H4 (cell line): Measurements from ENCODE around the gene MALSU1. TPM values are rescaled to one million over a fixed set of nuclear protein-coding genes. Genes with fewer than 3 reads are reported as not detected.
"Not testable (repeated sequence)": the region's sequence is repeated elsewhere in the genome, so short reads cannot be mapped to it uniquely, and the experiment has no call there.

Experiments used
- DNase-seq: peaks from one replicate; pipeline ENCODE4 v3.0.0-alpha.2; 2015; ENCODE audit warnings: low spot score
- total RNA-seq: library from RNA; depleted of rRNA; stranded (reverse); fragments of >200 nt; shearing (Covaris generic); gene quantifications from 2 replicates; pipeline ENCODE4 v1.2.3, GENCODE V29; 2014

MALSU1 gene
- total RNA-seq, 1 experiment from 2014 or later = 158 TPM

DNA sequence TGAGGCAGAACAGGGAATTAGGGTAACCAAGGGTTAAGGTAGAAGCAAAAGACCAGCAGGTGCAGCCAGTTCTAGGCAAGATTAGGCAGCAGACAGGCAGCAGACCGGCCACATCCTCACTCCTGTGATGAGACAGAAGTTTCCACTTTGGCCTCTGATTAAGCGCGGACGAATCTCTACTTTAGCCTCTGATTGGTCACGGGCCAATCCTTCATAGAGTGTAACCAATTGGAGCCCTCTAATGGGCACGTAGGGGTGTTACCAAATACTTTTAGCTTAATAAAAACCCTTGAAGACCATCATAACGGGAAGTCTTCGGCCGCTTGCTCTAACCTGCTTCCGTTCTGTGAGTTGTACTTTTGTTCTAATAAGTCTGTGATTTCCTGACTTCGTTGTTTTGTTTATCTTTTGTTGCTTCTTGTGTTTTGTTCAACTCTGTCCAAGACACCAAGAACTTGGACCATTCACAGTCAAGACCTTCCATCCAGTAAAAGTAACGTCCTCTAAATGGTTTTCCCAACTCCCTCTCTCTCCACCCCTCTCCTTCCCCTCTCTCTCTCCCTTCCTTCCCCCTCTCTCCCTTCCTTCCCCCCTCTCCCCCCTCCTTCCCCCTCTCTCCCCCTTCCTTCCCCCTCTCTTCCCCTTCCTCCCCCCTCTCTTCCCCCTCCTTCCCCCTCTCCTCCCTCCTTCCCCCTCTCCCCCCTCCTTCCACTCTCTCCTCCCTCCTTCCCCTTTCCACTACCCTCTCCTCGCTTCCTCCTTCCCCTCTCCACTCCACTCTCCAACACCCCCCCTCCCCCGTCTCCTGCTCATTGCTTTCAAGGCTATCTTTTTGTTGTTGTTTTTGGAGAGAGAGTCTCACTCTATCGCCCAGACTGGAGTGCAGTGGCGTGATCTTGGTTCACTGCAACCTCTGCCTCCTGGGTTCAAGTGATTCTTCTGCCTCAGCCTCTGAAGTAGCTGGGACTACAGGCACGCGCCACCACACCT lies 13.2 kb upstream of the MALSU1 start:
- no peak for DNase-seq

DNA sequence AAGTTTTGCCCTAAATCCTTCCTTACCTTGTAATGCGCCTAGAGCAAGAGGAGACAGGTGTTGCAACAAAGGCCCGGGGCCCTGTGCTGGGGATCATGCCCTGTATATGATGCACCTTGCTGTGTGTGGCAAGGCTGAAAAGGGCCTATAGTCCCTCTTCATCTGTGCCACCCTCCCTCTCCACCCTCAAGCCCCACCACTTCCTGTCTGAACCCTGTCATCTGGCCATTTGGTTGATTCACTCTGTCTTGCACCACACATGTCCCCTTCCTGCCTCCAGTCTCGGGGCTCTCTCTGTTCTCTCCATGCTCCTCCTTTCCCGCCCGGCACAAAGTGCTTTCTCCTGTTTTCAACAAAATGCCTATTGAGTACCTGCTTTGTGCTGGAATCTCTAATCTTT lies 11.5 kb upstream of the MALSU1 start:
- no peak for DNase-seq

DNA sequence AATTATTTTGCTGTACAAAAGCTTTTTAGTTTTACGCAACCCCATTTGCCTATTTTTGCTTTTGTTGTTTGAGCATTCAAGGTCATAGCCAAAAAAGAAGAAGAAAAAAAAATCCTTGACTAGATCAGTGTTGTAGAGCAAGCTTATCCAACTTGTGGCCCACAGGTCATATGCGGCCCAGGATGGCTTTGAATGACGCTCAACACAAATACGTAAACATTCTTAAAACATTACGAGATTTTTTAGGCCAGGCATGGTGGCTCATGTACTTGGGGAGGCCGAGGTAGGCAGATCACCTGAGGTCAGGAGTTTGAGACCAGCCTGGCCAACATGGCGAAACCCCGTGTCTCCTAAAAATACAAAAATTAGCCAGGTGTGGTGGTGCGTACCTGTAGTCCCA lies 8.1 kb upstream of the MALSU1 start:
- no peak for DNase-seq

DNA sequence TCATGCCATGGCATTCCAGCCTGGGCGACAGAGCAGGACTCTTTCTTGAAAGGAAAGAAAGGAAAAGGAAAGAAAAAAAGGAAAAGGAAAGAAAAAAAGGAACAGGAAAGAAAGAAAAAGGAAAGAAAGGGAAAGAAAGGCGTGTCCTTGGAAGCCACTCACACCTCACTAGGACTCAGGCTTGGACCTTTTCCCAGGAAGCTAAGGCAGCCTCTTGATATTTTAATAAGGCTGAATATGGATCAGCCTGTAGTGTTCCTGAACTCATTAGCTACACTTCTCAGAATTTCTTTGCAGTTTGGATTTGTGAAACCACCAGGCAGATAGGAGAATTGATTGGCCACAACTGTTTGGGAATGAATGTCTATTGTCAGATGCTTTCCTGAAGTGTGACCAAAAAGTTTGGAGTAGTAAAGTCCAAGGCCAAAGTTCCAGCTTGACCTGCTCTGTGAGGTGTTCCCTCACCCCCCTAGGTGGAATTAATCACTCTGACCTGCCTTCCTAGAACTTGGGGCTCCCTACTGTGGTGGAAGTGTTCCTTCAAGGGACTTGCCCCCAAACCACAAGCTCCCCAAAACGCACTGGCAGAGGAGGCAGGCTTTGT lies 7.1 kb upstream of the MALSU1 start:
- no peak for DNase-seq

DNA sequence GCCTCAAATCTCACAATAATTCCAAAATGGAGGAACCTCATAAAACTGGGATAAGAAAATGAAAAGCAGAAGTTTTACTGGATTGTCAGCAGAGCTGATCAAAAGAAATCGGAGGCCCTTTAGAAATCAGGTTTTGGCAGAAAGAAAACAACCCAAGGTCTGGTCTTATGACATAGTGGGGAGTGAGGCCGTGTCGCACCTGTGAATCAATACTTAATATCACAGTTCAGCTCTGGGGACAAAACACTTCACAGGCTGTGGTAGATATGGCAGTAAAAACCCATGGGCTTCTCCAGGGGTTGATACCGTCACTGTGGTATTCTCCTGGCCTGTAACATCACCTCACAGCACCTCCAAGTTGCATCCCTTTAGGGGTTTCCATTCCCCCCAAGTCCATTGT lies 6.5 kb upstream of the MALSU1 start:
- no peak for DNase-seq

DNA sequence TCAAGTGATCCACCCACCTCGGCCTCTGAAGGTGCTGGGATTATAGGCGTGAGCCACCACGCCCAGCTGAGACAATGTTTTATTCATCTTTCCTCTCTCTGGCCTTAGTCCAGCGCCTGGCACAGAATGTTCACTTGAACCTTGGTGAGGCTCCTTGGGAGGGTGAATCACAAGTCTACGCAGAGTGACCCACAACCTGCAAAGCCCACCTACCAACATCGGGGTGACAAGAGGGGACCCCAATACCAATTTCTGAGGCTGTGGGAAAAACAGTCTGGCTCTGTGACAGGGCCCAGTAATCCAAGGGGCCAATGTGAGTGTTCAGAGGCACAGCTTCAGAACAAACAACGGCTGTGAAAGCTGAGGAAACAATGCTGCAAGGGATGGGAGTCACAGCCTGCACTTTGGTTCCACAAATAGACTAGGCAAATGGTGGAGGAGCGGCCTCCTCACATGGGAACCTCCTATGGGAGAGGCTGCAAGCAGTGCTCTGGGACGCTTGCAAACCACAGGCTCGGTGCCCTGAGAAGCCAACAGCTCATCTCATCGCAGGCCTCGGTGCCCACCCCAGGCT lies 5.6 kb upstream of the MALSU1 start:
- DNase-seq = no peak

DNA sequence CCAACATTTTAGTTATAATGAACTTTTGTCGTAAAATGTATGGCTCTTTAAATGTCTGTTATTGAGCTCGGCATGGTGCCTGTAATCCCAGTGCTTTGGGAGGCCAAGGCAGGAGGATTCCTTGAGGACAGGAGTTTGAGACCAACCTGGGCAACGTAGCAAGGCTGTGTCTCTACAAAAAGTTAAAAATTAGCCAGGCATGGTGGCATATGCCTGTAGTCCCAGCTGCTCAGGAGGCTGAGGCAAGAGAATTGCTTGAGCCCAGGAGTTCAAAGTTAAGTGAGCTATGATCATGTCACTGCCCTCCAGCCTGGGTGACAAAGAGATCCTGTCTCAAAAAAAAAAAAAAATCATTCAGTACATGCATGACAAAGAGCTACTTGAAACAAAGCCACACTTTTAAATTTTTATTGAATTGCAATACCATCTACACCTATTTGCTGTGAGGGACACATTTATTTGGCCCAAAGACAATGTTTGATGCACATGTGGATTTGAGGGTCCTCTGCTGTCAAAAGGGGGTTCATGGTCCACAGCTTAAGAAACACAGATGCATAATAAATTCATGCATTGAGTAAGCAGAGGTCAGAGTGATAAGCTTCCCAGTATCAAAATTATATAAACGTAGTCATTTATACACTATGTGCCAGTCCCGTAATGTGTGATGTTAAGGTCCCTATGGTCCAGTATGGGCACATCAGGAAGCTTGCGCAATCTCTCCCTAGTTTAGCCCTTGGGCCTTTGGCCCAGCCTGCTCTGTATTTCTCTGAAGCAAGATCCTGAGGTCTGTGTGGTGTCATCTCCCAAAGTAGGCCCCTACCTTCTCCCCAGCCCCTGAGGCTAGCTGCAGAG lies 4.4 kb upstream of the MALSU1 start:
- DNase-seq = no peak

DNA sequence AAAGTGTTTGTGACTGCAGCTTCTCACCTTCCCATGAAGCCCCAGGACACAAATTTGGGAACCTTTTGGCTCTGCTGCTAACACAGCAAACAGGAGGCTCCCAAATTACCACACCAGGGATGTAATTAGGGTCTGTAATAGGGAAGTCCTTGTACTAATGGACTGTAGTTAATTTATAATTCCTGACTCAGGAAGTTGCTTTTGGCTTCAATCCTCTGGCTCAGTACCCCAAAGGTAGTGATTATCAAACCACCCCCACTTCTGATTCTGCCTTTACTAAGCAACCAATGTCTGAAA lies 3.8 kb upstream of the MALSU1 start:
- DNase-seq = no peak

DNA sequence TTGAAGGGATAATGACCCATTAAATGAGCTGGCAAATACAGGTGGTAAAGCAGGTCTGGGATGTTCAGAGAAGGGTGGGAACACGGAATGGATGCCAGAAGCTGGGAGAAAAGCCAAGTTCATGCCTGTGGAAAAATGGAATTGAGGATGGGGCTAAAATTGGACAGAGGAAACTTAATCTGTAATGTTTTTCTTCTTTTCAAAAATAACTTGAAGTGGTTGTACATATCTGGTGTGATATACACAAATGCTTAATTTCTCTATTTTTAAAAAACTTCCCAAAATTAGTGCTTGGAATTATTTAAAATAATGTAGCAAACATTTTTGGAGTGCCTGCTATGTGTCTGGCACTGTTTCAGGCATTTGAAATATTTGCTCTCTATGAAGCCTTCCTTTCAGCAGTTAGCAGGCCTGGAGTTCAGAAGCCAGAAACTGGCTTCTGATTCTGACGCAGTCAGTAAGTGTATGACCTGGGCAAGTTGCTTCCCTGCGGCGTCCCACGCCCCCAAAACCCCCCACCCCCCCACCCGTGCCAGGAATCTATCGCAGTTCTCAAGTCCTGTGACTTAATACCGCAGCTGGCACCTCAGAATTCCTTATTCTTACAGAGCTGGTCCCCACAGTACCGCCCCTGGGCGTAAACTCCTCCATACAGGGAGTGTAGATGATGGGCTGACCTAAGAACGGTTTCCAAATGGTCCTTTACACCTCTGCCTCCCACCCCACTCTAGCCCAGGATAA lies 828 bp upstream of the MALSU1 start:
- DNase-seq = no peak

DNA sequence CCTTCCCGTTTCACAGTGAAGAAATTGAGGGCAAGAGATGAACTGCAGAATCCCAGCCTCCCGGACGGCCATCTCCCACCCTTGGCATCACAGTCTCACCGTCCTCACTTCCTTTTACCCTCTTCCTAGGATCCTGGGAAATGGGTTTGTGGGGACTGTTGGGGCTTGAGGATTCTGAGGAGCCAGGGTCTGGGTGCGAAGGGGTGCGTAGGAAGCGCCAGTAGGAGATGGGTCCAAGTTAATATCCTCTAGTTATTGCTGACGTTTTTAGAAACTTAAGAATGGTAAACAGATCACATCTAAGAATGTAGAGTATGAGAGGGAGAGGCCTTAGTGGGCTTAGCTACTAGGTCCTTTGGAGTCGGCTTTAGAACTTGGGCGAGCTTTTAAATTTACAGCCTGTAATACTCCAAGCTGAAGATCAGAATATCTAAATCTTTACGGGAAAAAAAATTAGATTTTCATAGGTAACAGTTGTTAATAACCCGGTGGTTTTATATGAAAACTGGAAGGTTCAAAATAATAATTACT lies 696 bp downstream of the MALSU1 start:
- DNase-seq = no peak

DNA sequence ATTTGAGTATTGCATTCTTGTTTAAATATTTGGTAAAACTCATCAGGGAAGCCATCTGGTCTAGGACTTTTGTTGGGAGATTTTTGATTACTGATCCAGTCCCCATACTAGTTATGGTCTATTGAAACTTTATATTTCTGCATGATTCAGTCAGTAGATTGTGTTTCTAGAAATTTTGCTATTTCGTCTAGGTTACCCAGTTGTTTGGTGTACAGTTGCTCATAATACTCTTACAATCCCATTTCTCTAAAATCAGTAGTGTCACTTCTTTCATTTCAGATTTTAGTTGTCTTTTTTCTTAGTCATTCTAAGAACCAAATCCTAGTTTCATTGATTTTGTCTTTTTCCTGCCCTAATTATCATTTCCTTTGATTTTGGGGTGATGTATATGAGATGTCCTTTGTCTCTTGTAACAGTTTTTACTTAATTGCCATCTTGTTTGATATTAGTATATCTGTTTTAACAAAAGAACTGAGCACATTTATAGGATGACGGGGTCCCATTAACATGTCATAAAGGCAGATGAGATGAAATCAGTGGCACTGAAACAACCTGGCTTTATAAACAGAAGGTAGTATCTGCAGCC lies 7.9 kb downstream of the MALSU1 start:
- no peak for DNase-seq

DNA sequence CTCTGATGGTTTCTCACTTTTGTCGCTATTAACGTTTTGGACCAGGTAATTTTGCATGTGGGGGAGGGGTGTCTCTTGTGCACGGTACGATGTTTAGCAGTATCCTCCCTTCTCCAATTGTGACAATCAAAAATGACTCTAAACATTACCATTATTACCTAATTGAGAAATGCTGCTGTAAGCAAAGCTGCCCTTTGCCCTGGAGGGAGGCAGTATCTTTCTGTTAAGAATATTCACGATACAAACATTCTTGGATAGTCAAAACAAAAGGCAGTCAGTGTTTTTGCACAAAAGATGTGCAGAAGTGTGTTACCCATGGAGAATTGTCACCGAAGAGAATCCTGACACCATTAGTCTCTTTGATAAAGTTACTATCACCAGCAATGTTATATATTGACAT lies 9.6 kb downstream of the MALSU1 start:
- no peak for DNase-seq

DNA sequence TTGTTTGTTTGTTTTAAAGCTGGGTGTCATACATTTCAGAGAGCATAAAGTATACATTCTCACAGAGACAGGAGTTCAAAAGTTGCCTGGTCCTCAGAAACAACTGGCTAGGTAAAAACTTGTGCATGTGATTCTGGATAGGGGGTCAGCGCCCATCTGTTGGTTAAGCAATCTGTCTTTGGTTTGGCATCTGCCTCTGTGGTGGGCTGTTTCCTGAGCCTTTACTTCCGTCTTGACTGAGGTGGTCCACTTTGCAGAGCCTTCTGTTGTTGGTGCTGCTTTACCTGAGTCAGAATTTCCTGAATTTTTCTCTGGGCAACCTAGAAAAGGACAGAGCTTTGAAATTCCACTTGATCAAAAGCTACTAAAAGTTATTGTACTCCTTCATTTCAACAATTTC lies 13.0 kb downstream of the MALSU1 start:
- DNase-seq = not testable (repeated sequence)

DNA sequence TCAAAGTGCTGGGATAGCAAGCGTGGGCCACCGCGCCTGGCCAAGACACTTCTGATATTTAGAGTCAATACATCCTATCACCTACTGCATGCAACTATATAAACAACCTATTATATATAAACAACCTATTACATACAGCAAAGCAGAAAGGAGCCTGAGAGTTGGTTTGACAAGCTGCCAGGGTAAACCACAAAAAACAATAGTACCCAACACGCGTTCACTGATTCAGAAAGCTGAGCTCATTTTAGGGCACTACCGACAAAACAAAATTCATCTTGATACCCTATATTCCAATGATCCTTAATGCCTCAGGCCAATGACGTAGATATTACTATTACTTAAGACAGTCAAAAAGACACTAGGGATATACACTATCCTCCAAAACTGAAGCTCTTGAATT lies 16.2 kb downstream of the MALSU1 start:
- peak; percentile 74 for DNase-seq

DNA sequence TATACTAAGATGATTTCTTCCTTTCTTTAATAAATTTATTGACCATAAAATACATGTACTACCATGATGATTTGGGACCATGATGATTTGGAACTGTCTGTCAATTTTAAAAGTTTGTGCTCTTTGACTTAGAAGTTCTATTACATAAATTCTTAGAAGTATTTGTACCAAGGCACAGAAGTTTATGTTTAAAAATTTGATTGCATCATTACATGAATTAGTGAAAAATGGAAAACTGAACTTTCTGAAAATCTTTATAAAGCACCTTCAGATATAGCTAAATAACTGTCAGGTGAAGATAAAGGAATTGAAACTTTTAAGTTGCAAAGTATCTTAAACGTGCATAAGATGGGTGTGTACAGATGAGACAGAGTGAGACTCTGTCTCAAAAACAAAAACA lies 32.0 kb downstream of the MALSU1 start:
- DNase-seq = no peak

DNA sequence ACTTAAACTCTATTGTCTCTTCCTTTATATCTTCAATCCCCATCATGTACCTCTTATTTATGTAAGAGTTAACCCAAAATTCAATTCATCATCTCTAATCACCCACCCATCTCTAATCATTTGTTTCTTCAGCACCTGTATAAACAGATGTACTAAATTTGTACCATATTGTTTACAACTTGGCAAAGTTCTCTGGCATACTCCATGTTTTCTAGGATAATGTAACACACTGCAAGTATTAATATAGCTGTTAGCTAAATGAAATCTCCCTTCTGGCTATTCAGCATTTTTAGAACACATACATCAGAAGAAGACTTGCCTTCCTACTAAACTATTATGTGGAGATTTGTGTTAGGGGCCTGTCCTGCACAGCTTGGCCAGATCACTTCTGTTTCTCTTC lies 33.1 kb downstream of the MALSU1 start:
- no peak for DNase-seq

DNA sequence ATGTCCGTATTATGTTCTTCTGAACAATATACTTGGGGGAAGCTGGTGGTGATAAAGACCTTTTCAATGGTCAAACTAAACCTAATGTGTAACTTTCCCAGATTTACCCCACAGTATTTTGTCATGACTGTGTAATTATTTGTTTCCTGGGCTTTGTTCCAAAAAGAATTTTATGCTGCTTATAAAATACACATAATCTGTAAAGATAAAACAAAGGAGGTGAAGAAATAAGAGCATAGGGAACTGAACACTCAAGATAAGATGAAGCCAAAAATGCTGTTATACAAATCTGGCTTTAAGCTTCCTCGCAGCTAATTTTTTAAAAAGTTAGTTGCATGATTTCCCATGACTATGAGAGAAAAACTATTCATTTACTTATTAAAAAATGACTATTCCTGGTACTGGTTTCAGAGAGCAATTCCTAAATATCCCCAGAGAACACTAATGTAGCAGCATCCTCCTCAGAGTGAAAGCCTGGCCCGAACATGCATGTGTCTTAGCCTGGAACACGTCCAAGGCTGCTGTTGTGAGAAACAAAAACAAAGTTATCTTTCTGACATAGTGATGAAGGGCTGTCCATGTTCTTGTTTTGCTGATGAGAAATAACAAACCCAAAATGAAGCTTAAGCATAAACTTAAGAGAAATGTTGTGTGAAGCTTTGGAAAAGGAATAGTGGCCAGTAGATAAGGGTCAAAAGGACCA lies 33.9 kb downstream of the MALSU1 start:
- DNase-seq = no peak

DNA sequence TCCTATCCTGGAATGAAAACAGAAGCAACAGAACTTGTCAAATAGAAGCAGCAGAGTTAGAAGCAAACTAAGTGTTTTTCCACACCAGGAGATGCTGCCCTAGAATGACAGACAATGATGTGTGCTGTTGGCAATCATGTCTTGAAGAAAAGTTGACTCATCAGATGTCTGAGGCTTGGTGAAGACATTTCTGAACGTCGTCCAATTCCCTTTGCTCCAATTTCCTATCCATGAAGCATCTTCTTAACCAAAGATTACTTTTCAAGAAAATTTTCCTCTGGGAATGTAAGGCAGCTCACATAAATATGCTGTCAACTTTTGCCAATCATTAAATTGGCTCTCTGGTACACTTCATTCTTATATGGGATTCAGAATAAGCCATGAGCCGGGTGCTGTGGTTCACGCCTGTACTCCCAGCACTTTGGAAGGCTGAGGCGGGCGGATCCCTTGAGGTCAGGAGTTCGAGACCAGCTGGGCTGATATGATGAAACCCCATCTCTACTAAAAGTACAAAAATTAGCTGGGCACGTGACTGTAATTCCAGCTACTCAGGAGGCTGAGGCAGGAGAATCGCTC lies 34.6 kb downstream of the MALSU1 start:
- DNase-seq = peak; percentile 54

DNA sequence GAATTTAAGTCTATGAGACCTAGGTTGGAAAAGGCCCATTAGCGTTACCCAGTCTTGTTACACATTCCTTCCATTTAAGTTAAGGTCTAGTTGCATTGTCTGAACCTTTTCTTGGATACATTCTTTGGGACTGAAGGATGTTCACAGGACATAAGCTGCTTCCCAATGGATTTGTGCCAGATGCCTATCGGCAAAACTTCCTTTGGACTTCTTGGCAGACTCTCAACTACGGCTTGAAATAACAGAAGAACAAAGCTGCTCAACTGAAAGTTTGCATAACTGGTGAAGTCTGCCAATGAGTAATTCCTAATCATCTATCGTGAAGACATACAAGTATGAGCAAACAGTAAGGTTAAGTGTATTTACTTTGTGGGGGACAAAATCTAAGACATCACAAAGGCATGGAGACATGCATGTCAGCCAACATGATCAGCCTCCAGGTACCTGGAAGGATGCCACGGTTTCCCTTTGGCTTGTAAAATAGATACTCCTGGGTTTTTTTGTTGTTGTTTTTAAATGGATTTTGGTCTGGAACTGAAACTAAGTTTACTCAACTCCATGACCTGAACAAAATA lies 35.4 kb downstream of the MALSU1 start:
- DNase-seq = peak; percentile 94
